ENCODE results near the gene DEF6. TPM values are rescaled to one million over a fixed set of nuclear protein-coding genes. Genes with fewer than 3 reads are reported as not detected.

Gene DEF6
- total RNA-seq, 1 experiment from 2014 or later, result 5.6 TPM

DNA sequence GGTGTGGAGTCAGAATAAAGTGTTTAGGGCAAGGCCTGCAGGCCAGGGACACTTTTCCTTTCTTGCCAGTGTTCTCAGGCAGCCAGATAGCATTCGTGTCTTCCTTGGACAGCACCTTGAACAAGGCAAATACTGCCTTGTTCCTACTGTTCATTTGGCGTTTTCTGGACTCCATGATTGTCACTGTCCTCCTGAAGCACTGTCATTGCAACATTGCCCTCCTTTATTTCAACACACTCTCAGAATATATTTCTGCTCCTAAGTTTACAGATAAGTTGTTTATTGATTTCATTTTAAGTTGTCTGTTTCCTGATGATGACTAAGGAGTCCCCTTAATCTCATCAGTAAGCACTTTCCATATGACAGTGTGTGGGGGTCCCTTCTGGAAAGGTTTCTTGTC, 15.1 kb upstream of the DEF6 start:
- Mint-ChIP-seq H3K4me3 (no peak overlapping the region), H3K9me3 (no peaks in the 10 kb centered on the region), H3K27ac (no peak overlapping the region), H3K27me3 (ENCODE audit: low read depth) (no peaks in the 10 kb centered on the region; the same call in 1 of the 2 replicates), H3K4me1 (no peaks in the 10 kb centered on the region), H3K36me3 (ENCODE audit: insufficient read depth in 1 of 3, low read depth in 3 of 3) (peaks cover 3 to 44% (median 20%) of the 10 kb centered on the region in 3 experiments; a peak in 6 of 7 replicates)
- no peak overlapping the region for H2BK120ac ChIP-seq (ENCODE audit: low read depth, low read length, poor library complexity, severe bottlenecking)
- no peak overlapping the region for H3K56ac ChIP-seq (ENCODE audit: insufficient read length, low read depth, low read length)
- no CpG with 5 or more reads among the region's 2 CpGs for WGBS (ENCODE audit: extremely low coverage, insufficient read length, low lambda C conversion rate)
- no peak overlapping the region for H3K27ac ChIP-seq (ENCODE audit: insufficient read length, low read depth, low read length)
- no peak overlapping the region for H2AK5ac ChIP-seq (ENCODE audit: insufficient read length, low read length)
- H3K79me1 ChIP-seq (ENCODE audit: insufficient read depth, low read depth, low read length, poor library complexity, severe bottlenecking), result no peaks in the 10 kb centered on the region
- H2BK20ac ChIP-seq (ENCODE audit: low read depth, low read length, poor library complexity, severe bottlenecking), result no peak overlapping the region
- H3K9ac ChIP-seq (ENCODE audit: extremely low read depth, insufficient read length, low read length), result no peak overlapping the region
- no peak overlapping the region for H3K14ac ChIP-seq (ENCODE audit: insufficient read depth, low read length)
- no peak overlapping the region for H3K4ac ChIP-seq (ENCODE audit: low read depth, low read length)
- H3K9me3 ChIP-seq (ENCODE audit: control insufficient read depth, low read depth, low read length), result no peaks in the 10 kb centered on the region
- no peak overlapping the region for H2BK15ac ChIP-seq (ENCODE audit: low read depth, low read length)
- H3T11ph ChIP-seq (ENCODE audit: low read length), result no peak overlapping the region
- H3K23ac ChIP-seq (ENCODE audit: insufficient read length, low read depth, low read length), result no peak overlapping the region
- H4K91ac ChIP-seq (ENCODE audit: insufficient read length, low read depth, low read length), result no peak overlapping the region
- TF ChIP-seq, protein P1, sequence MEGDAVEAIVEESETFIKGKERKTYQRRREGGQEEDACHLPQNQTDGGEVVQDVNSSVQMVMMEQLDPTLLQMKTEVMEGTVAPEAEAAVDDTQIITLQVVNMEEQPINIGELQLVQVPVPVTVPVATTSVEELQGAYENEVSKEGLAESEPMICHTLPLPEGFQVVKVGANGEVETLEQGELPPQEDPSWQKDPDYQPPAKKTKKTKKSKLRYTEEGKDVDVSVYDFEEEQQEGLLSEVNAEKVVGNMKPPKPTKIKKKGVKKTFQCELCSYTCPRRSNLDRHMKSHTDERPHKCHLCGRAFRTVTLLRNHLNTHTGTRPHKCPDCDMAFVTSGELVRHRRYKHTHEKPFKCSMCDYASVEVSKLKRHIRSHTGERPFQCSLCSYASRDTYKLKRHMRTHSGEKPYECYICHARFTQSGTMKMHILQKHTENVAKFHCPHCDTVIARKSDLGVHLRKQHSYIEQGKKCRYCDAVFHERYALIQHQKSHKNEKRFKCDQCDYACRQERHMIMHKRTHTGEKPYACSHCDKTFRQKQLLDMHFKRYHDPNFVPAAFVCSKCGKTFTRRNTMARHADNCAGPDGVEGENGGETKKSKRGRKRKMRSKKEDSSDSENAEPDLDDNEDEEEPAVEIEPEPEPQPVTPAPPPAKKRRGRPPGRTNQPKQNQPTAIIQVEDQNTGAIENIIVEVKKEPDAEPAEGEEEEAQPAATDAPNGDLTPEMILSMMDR (conservative IDR thresholded peaks at IDR 0.05), result no peak
- H3K4me1 ChIP-seq (ENCODE audit: insufficient read depth, low read length), result no peaks in the 10 kb centered on the region
- H2BK5ac ChIP-seq (ENCODE audit: insufficient read length, low read length), result no peak overlapping the region
- H4K20me1 ChIP-seq (ENCODE audit: control insufficient read depth, insufficient read depth, insufficient read length), result no peaks in the 10 kb centered on the region
- no peaks in the 10 kb centered on the region for H3K23me2 ChIP-seq (ENCODE audit: insufficient read length, low read depth, low read length, poor library complexity, severe bottlenecking)
- no peak overlapping the region for H2AFZ ChIP-seq (ENCODE audit: low read length)
- H3K79me2 ChIP-seq (ENCODE audit: insufficient read depth, low read length), result no peaks in the 10 kb centered on the region
- no peak for DNase-seq
- no peak overlapping the region for H3K4me2 ChIP-seq (ENCODE audit: insufficient read depth, insufficient read length, low read length)
- H4K8ac ChIP-seq (replicated peaks; ENCODE audit: insufficient read length, low read depth, low read length), result no peak overlapping the region
- H2BK12ac ChIP-seq (ENCODE audit: insufficient read length, low read depth, low read length), result no peak overlapping the region
- H3K27me3 ChIP-seq (ENCODE audit: insufficient read depth, low read length), result no peaks in the 10 kb centered on the region
- no peak overlapping the region for H4K5ac ChIP-seq (ENCODE audit: insufficient read length, low read depth, low read length)
- H3K18ac ChIP-seq (ENCODE audit: insufficient read length, low read depth, low read length), result no peak overlapping the region
